GM18873 (cell line): ENCODE data around the gene MDN1.
A peak's percentile ranks its signal among the peaks of the same experiment; 100 is the strongest.
"Not testable (repeated sequence)": the region's sequence is repeated elsewhere in the genome, so short reads cannot be mapped to it uniquely, and the experiment has no call there.

Experiments used
- ATAC-seq: cut with Tn5 transposase; IDR thresholded peaks from one replicate; pipeline ENCODE4 v1.9.1; 2021; ENCODE audit warnings: mild to moderate bottlenecking, moderate library complexity, moderate number of reproducible peaks; ENCODE audit not compliant: unreplicated experiment, low FRiP score

MDN1 gene

GRCh38 chr6:89819336-89820130 lies at the start of gene MDN1:
Gene MDN1, minus strand, starts transcription at chr6:89819794. Its CDS starts 187 bp downstream, at chr6:89819607.
- peak; percentile 94 for ATAC-seq

GRCh38 chr6:89866024-89866678 lies 46.6 kb upstream of the MDN1 start:
- no peak for ATAC-seq

GRCh38 chr6:89862698-89863097 lies 43.1 kb upstream of the MDN1 start:
- ATAC-seq: no peak

- ATAC-seq: no peak
Measured at GRCh38 chr6:89862273-89862672, 42.7 kb upstream of the MDN1 start.

GRCh38 chr6:89859744-89860143 lies 40.1 kb upstream of the MDN1 start:
- ATAC-seq: no peak

- ATAC-seq: no peak
Measured at GRCh38 chr6:89858041-89858440, 38.4 kb upstream of the MDN1 start.

- ATAC-seq: no peak
Measured at GRCh38 chr6:89853068-89853467, 33.5 kb upstream of the MDN1 start.

GRCh38 chr6:89847513-89847912 lies 27.9 kb upstream of the MDN1 start:
- ATAC-seq: not testable (repeated sequence)

GRCh38 chr6:89843070-89843469 lies 23.5 kb upstream of the MDN1 start:
- no peak for ATAC-seq

- ATAC-seq: no peak
Measured at GRCh38 chr6:89842228-89842627, 22.6 kb upstream of the MDN1 start.

GRCh38 chr6:89840538-89840937 lies 20.9 kb upstream of the MDN1 start:
- ATAC-seq: no peak

GRCh38 chr6:89836639-89837222 lies 17.1 kb upstream of the MDN1 start:
- no peak for ATAC-seq

- ATAC-seq: peak; percentile 98
Measured at GRCh38 chr6:89834884-89835792, 15.5 kb upstream of the MDN1 start.

- no peak for ATAC-seq
Measured at GRCh38 chr6:89830170-89830809, 10.7 kb upstream of the MDN1 start.

GRCh38 chr6:89829472-89830169 lies 10.0 kb upstream of the MDN1 start, which contains the start of gene CASP8AP2:
Gene CASP8AP2, plus strand, starts transcription at chr6:89829880.
- peak; percentile 99 for ATAC-seq

- ATAC-seq: peak; percentile 27
Measured at GRCh38 chr6:89828988-89829471, 9.4 kb upstream of the MDN1 start.

- not testable (repeated sequence) for ATAC-seq
Measured at GRCh38 chr6:89828475-89828987, 8.9 kb upstream of the MDN1 start.

GRCh38 chr6:89826029-89826528 lies 6.5 kb upstream of the MDN1 start:
- ATAC-seq: no peak

GRCh38 chr6:89818977-89819335 lies 638 bp downstream of the MDN1 start:
- peak; percentile 14 for ATAC-seq
